Measurements from ENCODE around the gene ARHGEF2. TPM values are rescaled to one million over a fixed set of nuclear protein-coding genes. Genes with fewer than 3 reads are reported as not detected.

The ARHGEF2 gene
- total and polyA plus RNA-seq, 2 of the 13 experiments (the other 11 are each of a cell fraction or from before 2014, with no cell fraction given): 16.1 to 32.1 TPM

GRCh38 chr1:156025876-156026275 is 47.5 kb upstream of the ARHGEF2 start (continued):
- TF ChIP-seq IKZF5 (CRISPR knock-in tag; IDR thresholded peaks at IDR 0.05) (0 out of 2 replicates have a peak, but pooled peaks have one; percentile 44), ZNF431 (CRISPR knock-in tag; IDR thresholded peaks at IDR 0.05; ENCODE audit: borderline replicate concordance, low read depth) (no peak), RXRA (CRISPR knock-in tag; IDR thresholded peaks at IDR 0.05) (peak; percentile 21; the same call in 1 of the 2 replicates), TEAD3 (CRISPR knock-in tag; optimal IDR thresholded peaks at IDR 0.05; ENCODE audit: borderline replicate concordance) (peak; percentile 76), XRCC5 (optimal IDR thresholded peaks at IDR 0.05; ENCODE audit: low read length) (peak; percentile 78), DZIP1 (CRISPR knock-in tag; IDR thresholded peaks at IDR 0.05) (no peak), CTCF (CRISPR knock-in tag; IDR thresholded peaks at IDR 0.05) (peak; percentile 84), RXRB (CRISPR knock-in tag; IDR thresholded peaks at IDR 0.05; ENCODE audit: borderline replicate concordance) (0 out of 2 replicates have a peak, but pooled peaks have one; percentile 22), PRDM10 (CRISPR knock-in tag; IDR thresholded peaks at IDR 0.05; ENCODE audit: low read depth) (no peak), ZNF7 (CRISPR knock-in tag; IDR thresholded peaks at IDR 0.05) (no peak), ZNF567 (CRISPR knock-in tag; IDR thresholded peaks at IDR 0.05; ENCODE audit: borderline replicate concordance) (no peak), ARID5B (CRISPR knock-in tag; IDR thresholded peaks at IDR 0.05) (0 out of 2 replicates have a peak, but pooled peaks have one; percentile 9), ZNF720 (CRISPR knock-in tag; IDR thresholded peaks at IDR 0.05) (no peak), STAG1 (CRISPR knock-in tag; IDR thresholded peaks at IDR 0.05) (peak; percentile 68), BCL6 (CRISPR knock-in tag; IDR thresholded peaks at IDR 0.05) (0 out of 2 replicates have a peak, but pooled peaks have one; percentile 11), GATAD2A (CRISPR knock-in tag; IDR thresholded peaks at IDR 0.05) (peak; percentile 53), ZNF331 (CRISPR knock-in tag; IDR thresholded peaks at IDR 0.05) (peak; percentile 37; the same call in 1 of the 2 replicates)

All from HepG2 (cell line).